NT2/D1 (cell line): ENCODE data around the gene GABARAP.

ENCODE experiments used
- DNase-seq: peaks from one replicate; pipeline ENCODE4 v3.0.0-alpha.2; 2011; ENCODE audit warnings: low read depth, low spot score
- H3K27me3 ChIP-seq: 2 replicates; pipeline ENCODE4 v1.6.0; 2011; ENCODE audit warnings: mild to moderate bottlenecking; ENCODE audit not compliant: insufficient read length, insufficient read depth
- H3K36me3 ChIP-seq: 2 replicates; pipeline ENCODE4 v1.6.1; 2011; ENCODE audit warnings: mild to moderate bottlenecking, low read length, mixed read lengths; ENCODE audit not compliant: insufficient read depth, insufficient read length
- H3K4me1 ChIP-seq: 2 replicates; pipeline ENCODE4 v1.5.1; 2011; ENCODE audit not compliant: insufficient read depth, insufficient read length
- H3K4me3 ChIP-seq: 2 replicates; pipeline ENCODE4 v1.5.1; 2011; ENCODE audit warnings: low read depth; ENCODE audit not compliant: insufficient read length
- H3K9ac ChIP-seq: 2 replicates; pipeline ENCODE4 v1.6.0; 2011; ENCODE audit warnings: low read depth; ENCODE audit not compliant: insufficient read length
- H3K9me3 ChIP-seq: 2 replicates; pipeline ENCODE4 v1.5.1; 2011; ENCODE audit warnings: mild to moderate bottlenecking, low read length; ENCODE audit not compliant: insufficient read depth
- SUZ12 ChIP-seq: IDR thresholded peaks from 2 replicates; pipeline ENCODE4 v1.6.1; 2011; ENCODE audit not compliant: insufficient read length, insufficient read depth; ENCODE audit errors: extremely low read depth
- YY1 ChIP-seq: IDR thresholded peaks from 2 replicates; pipeline ENCODE4 v1.6.1; 2011; ENCODE audit not compliant: insufficient read length, insufficient read depth
- ZNF274 ChIP-seq: IDR thresholded peaks from 2 replicates; pipeline ENCODE4 v1.6.1; 2011; ENCODE audit warnings: mild to moderate bottlenecking, low read depth, low read length

Gene GABARAP

DNA sequence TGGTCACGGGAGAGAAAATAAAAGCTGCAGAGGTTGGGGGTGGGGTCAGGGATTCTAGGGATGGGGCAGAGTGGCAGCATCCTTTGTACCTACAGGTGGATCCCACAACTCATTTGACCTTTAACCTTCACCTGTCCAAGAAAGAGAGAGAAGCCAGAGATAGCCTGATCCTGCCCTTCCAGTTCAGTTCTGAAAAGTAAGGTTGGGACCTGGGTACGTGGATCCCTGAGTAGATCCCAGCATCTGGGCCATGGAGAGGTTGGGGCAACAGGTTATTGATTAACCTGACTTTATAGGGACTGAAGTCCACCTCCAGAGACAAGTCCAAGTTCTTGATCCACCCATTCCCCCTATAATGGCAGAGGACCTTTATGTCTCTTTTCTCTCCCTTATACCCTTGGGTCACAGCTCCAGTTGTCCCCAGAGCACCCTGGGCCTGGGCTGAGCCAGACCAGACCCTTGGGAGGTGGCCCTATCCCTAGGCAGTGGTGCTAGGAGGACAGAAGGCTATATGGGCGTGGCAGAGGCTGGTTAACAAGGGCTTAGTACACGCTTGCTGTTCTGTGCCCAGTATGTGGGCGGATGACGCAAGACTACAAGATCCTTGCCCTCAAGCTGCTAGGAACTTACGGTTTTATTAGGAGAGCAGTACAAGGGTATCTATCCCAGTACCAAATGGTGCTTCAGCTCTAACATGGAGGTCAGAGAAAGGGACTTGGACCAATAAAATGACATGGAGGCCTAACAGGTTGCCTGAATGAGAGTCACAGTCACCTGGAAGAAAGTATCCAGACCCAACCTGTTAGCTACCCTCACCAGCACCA is 16.7 kb upstream of the GABARAP start:
- TF ChIP-seq ZNF274 (no peak), YY1 (no peak), SUZ12 (no peak)
- Histone ChIP-seq H3K9ac (no peak overlapping the region), H3K27me3 (peaks cover 34% of the 10 kb centered on the region), H3K9me3 (no peaks in the 10 kb centered on the region), H3K4me3 (no peak overlapping the region), H3K4me1 (peaks cover 2% of the 10 kb centered on the region), H3K36me3 (peaks cover 56% of the 10 kb centered on the region)
- DNase-seq: no peak

DNA sequence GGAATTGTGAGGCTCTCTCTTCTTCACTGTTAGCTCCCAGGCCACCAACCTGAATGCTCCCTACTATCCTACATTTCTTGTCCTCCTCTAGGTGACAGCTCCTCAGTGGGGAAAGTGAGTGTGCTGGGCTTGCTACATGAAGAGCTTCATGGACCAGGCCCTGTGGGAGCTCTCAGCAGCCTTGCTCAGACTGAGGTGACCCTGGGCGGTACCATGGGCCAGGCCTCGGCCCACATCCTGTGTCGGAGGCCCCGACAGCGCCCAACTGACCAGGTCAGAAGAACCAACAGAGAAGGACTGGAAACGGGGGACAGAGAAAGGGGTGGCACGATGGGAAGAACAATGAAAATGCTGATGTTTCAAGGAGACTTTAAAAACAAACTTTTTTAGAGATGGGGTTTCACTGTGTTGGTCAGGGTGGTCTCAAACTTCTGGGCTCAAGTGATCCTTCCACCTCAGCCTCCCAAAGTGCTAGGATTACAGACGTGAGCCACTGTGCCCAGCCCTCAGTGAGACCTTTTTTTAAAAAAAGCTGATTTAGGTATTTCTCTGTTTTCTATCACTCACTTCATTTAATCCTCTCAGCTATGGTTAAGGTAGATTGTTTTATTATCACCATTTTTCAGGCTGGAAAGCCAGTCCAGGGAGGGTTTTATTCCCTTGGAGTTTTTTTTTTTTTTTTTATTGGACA is 14.7 kb upstream of the GABARAP start:
- Histone ChIP-seq H3K27me3 (peaks cover 14% of the 10 kb centered on the region), H3K9ac (no peak overlapping the region), H3K9me3 (no peaks in the 10 kb centered on the region), H3K4me3 (no peak overlapping the region), H3K36me3 (peaks cover 63% of the 10 kb centered on the region), H3K4me1 (no peaks in the 10 kb centered on the region)
- TF ChIP-seq YY1: no peak
- TF ChIP-seq ZNF274: no peak
- TF ChIP-seq SUZ12: no peak
- DNase-seq: no peak

DNA sequence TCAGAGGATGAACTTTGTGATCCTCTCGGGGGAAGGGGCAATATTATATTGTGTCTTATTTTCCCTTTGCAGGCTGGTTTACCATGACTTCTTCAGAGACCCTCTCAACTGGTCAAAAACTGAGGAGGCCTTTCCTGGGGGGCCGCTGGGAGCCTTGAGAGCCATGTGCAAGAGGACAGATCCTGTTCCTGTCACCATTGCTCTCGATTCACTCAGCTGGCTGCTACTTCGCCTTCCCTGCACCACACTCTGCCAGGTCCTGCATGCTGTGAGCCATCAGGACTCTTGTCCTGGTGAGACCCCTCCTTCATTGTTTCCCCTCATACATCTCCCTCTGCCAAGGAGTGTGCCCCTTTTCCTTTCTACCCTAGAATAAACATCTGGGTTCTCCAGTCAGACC is 12.3 kb upstream of the GABARAP start:
- Histone ChIP-seq H3K4me3 (no peak overlapping the region), H3K9ac (no peak overlapping the region), H3K36me3 (peaks cover 56% of the 10 kb centered on the region), H3K9me3 (no peaks in the 10 kb centered on the region), H3K27me3 (no peaks in the 10 kb centered on the region), H3K4me1 (peaks cover 4% of the 10 kb centered on the region)
- no peak for DNase-seq
- TF ChIP-seq YY1: no peak
- no peak for TF ChIP-seq SUZ12
- TF ChIP-seq ZNF274: no peak

GRCh38 chr17:7253082-7253481 is 10.8 kb upstream of the GABARAP start:
- Histone ChIP-seq H3K27me3 (no peaks in the 10 kb centered on the region), H3K9ac (peak overlapping the region; percentile 93), H3K9me3 (no peaks in the 10 kb centered on the region), H3K36me3 (peaks cover 49% of the 10 kb centered on the region), H3K4me1 (peaks cover 4% of the 10 kb centered on the region), H3K4me3 (peak overlapping the region; percentile 80)
- TF ChIP-seq YY1 (no peak), SUZ12 (no peak), ZNF274 (no peak)
- DNase-seq: no peak

GRCh38 chr17:7252176-7253043 is 10.2 kb upstream of the GABARAP start, which contains the start of gene ELP5:
ELP5 (plus strand) TSS chr17:7252215; CDS start chr17:7252551, 336 bp downstream.
- Histone ChIP-seq H3K4me1 (peaks cover 4% of the 10 kb centered on the region), H3K36me3 (peaks cover 44% of the 10 kb centered on the region), H3K27me3 (no peaks in the 10 kb centered on the region), H3K9me3 (no peaks in the 10 kb centered on the region), H3K4me3 (peak within 1 kb of the TSS; percentile 80), H3K9ac (peak within 1 kb of the TSS; percentile 93)
- DNase-seq: peak; percentile 84
- TF ChIP-seq ZNF274: no peak
- no peak for TF ChIP-seq SUZ12

- Histone ChIP-seq H3K27me3 (no peaks in the 10 kb centered on the region), H3K36me3 (peaks cover 41% of the 10 kb centered on the region), H3K4me3 (peak within 1 kb of the TSS; percentile 80), H3K9ac (peak within 1 kb of the TSS; percentile 93), H3K4me1 (peaks cover 4% of the 10 kb centered on the region), H3K9me3 (no peaks in the 10 kb centered on the region)
- TF ChIP-seq ZNF274: no peak
- TF ChIP-seq SUZ12: no peak
- peak; percentile 75 for TF ChIP-seq YY1
- DNase-seq: peak; percentile 95
Observed at GRCh38 chr17:7251661-7252175, 9.5 kb upstream of the GABARAP start, which contains the start of gene CTDNEP1. CTDNEP1 (minus strand) TSS chr17:7251734; CDS start chr17:7251296, 438 bp downstream.
